Measurements from ENCODE around the gene SNAP47.

SNAP47 gene

GRCh38 chr1:227769047-227769935, 34.1 kb downstream of the SNAP47 start:
- no peak for DNase-seq (ENCODE audit: low spot score)

GRCh38 chr1:227769936-227770494, 34.8 kb downstream of the SNAP47 start:
- no peak for DNase-seq (ENCODE audit: low spot score)

GRCh38 chr1:227770812-227771211, 35.6 kb downstream of the SNAP47 start:
- DNase-seq (ENCODE audit: low spot score), result no peak

DNA sequence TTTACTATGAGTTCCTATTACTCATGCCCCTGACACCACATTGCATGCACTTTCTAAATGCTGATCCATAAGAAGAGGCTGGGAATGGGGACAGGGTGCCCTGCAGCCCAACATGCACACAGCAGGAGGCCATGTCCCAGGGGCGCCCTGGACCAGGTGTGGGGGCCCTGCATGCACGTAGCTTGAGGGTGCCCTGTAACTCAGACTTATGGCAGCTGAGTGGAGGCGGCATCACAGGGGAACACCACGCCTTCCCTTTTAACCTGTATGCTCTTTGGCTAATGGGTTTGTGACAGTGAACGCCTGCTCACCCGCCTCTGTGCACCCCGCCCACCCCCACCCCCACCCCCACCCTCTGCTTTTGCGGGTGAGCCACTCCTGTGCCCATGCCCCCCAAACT, 36.1 kb downstream of the SNAP47 start:
- DNase-seq (ENCODE audit: low spot score), result no peak

DNA sequence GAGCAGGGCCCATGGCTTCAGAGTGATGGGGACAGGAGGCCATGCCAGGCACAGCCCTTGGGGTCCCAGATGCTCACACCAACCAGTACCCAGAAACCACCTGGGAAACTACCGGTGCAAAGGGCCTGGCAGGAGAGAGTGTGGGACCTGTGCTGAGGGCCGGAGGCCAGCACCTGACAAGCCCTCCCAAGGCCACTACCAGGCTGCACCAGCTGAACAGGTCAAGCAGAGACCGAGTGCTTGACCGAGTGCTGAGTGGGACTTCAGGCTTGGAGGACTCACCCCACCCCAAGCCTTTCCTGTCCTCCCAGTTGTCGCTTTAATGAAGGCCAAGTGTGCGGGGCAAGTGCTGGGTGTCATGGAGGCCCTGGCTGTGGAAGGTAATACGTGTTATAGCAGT, 36.5 kb downstream of the SNAP47 start:
- DNase-seq (ENCODE audit: low spot score), result no peak

GRCh38 chr1:227773558-227773957, 38.3 kb downstream of the SNAP47 start:
- DNase-seq (ENCODE audit: low spot score), result no peak

- no peak for DNase-seq (ENCODE audit: low spot score)
Observed at GRCh38 chr1:227774051-227774731, 39.0 kb downstream of the SNAP47 start.

- DNase-seq (ENCODE audit: low spot score), result no peak
Observed at GRCh38 chr1:227774821-227775661, 39.8 kb downstream of the SNAP47 start.

GRCh38 chr1:227775841-227776240, 40.6 kb downstream of the SNAP47 start:
- no peak for DNase-seq (ENCODE audit: low spot score)

DNA sequence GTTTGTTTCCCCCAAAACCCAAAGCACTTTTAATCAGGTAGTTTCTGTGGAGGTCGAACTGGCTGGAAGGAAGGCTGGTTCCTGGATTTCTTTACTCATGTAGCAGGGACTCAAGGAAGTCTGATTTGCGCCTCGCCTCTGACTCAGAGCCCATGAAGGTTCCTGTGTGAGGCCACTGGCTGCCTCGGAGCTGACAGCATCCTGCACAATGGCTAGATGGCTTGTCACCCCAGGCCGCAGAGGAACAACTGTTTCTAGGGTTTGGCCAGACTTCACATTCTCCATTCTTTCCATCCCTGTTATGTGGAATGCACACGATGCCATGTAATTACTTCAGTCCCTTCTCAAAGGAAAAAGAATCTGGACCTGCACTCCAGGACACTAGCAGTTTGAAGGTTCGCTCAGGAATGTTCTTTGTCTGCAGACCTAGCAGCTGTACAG, 41.1 kb downstream of the SNAP47 start:
- no peak for DNase-seq (ENCODE audit: low spot score)

- no peak for DNase-seq (ENCODE audit: low spot score)
Observed at GRCh38 chr1:227777156-227777555, 41.9 kb downstream of the SNAP47 start.

DNA sequence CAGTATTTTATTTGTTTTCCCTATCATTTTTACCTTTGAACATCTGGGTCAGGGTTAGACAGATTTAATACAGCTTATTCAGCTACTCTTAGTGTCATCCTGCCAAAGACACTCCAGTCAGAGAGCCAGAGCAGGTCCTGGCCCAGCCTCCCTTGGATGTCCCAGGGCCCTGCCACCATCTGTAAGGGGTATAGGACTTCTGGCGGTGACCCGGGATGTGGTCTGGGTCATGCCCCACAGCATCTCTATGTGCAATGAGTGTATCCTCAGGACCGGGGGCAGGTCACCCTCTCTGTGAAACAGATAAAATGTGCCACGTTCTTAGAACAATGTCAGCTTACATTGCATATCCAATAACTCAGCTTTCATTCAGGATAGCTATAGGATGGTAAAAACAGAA, 42.4 kb downstream of the SNAP47 start:
- no peak for DNase-seq (ENCODE audit: low spot score)

DNA sequence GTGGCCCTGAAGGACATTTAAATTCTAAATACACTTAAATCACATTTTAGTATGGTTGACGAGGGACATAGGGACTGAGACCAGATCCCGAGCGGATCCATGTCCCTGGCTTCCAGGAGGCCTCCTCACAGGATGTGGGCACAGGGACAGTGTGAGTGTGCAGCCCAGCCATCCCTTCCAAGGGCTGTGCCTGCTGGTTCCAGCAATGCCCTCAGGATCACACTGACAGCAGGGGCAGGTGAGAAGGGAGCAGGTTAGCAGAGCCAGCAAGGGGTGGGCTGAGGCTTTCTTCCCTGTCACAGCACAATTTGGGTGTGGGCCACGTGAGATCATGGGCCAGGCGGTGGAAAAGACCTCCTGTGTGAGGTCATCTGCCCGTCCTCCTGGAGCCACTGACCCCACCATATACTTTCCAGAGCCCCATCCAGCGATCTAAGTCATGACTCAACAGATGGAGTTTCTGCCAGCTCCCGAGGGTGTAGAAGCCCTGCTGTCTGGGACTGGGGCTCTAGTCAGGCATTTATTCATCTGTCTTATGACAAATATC, 43.2 kb downstream of the SNAP47 start:
- peak; percentile 39 for DNase-seq (ENCODE audit: low spot score)

GRCh38 chr1:227779021-227779441, 43.8 kb downstream of the SNAP47 start:
- DNase-seq (ENCODE audit: low spot score), result no peak

- DNase-seq (ENCODE audit: low spot score), result no peak
Observed at GRCh38 chr1:227779685-227780084, 44.5 kb downstream of the SNAP47 start.

DNA sequence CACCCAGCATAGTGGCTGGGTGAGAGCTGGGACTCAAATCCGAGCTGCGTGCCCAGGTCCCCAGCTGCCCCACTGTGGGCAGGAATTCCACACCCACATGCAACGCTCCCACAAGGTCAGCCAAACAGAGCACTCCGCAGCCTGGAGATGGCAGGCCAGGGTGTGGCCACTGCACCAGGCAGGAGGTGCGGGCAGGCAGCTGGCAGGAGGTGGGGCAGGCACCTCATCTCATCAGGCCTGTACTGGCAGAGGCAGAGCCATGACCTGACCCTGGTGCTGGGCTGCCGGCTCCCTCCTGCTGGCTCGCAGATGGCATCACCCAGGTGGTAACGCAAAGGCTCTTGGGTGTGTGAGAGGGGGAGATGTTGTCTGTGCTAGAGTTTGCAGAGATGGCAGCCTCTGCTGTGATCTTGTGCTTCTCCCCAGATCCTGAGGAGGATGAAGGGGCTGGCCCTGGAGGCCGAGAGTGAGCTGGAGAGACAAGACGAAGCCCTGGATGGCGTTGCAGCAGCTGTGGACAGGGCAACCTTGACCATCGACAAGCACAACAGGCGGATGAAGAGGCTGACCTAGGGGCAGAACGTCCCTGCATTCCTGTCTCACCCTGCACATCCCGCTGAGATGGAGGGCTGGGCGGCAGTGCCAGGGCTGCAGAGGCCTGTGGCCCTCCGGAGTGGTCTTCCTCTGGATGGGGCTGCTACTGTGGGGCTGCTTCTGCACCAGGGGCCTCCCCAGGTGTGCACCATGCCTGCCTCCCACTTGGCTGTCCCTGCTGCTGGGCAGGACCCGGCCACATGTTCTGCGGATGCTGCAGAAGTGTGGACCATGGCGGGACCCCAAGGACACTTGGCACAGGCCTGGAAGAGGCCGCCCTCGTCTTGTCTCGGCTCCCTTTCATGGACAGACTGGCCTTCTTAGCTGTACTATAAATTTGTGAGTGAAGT, 45.1 kb downstream of the SNAP47 start:
- DNase-seq (ENCODE audit: low spot score), result peak; percentile 63

DNA sequence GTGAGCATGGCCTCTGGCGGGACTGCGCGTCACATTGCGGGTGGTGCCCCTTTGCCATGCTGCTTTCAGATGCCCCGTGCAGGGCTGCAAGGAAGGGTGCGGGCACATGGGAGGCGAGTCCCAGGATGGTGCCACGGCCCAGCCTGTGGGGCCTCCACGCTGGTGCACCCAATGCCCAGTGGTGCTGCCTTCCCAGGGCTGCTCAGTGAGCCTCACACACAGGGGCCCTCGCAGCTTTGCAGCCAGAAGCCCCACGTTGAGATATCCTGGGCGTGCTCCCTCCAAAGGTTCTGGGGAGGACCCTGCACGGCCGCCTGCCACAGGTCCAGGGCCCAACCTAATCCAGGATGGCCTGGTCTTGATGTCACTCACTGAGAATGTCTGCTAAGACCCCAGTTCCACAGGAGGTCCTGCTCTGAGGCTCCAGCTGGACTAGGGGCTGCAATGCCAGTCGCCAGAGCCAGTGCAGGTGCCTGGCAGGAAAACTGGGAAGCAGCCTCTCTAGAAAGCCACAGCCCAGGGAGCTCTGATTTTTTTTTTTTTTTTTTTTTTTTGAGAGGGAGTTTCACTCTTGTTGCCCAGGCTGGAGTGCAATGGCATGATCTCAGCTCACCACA, 46.2 kb downstream of the SNAP47 start:
- no peak for DNase-seq (ENCODE audit: low spot score)

DNA sequence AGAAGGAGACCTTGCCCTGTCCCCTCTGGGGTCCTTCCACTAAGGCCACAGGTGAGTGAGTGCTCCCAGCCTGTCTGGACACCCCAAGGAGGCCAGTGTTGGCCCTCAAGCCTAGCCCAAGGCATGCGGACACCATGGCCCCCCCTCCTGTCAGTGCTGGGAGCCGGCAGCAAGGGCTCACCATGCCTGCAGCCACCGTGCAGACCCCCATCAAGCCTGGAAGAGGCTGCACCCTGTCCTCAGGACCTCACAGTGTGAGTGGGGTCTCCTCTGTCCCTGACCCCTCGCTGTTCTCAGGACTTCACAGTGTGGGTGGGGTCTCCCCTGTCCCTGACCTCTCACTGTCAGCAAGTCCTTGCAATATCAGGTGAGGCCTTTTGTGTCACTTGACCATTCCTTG, 47.0 kb downstream of the SNAP47 start:
- DNase-seq (ENCODE audit: low spot score), result no peak

- no peak for DNase-seq (ENCODE audit: low spot score)
Observed at GRCh38 chr1:227785094-227785804, 50.0 kb downstream of the SNAP47 start.
